SK-N-DZ (cell line): ENCODE results near the gene TEKT2.

Experiments used
- DNase-seq: peaks from one replicate; pipeline ENCODE4 v3.0.0-alpha.2; 2015; ENCODE audit warnings: low spot score

The TEKT2 gene

GRCh38 chr1:36087233-36088123 lies 3.6 kb downstream of the TEKT2 start:
- no peak for DNase-seq

- no peak for DNase-seq
These were observed 4.3 kb downstream of the TEKT2 start for GRCh38 chr1:36088265-36088576.

DNA sequence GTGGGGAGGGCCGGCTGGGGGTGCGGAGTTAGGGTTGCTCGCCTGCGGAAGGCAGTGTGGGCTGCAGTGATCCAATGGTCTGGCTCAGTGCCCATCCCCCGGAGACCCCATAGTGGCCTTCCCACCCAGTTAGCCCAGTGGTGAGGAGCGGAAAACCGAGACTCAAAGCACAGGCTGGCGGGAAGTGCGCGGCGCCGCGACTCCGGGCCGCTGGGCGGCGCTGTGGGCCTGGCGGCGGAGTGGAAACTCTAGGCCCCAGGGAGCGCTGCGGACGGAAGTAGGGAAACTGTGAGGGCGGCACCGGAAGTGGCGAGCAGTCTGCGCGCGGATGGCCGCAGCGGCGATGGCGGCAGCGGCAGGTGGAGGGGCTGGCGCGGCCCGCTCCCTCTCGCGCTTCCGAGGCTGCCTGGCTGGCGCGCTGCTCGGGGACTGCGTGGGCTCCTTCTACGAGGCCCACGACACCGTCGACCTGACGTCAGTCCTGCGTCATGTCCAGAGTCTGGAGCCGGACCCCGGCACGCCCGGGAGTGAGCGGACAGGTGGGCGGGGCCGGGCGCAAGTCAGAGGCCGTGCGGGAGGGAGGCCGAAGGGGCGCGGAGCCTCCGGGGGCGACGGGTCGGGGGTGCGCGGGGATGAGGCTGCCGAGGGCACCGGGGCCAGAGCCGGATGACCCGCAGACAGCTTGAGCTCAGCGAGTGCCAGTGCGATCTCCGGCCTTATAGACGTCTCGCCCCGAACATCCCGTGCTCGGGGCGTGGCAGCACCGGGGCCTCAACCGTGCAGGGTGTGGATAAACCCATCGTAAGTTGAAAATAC lies 4.9 kb downstream of the TEKT2 start, which contains the start of gene ADPRS:
Gene ADPRS (plus strand): TSS at position 316 of the 816 bp plus-strand sequence. CDS start 13 bp downstream, at position 329.
- peak; percentile 85 for DNase-seq

DNA sequence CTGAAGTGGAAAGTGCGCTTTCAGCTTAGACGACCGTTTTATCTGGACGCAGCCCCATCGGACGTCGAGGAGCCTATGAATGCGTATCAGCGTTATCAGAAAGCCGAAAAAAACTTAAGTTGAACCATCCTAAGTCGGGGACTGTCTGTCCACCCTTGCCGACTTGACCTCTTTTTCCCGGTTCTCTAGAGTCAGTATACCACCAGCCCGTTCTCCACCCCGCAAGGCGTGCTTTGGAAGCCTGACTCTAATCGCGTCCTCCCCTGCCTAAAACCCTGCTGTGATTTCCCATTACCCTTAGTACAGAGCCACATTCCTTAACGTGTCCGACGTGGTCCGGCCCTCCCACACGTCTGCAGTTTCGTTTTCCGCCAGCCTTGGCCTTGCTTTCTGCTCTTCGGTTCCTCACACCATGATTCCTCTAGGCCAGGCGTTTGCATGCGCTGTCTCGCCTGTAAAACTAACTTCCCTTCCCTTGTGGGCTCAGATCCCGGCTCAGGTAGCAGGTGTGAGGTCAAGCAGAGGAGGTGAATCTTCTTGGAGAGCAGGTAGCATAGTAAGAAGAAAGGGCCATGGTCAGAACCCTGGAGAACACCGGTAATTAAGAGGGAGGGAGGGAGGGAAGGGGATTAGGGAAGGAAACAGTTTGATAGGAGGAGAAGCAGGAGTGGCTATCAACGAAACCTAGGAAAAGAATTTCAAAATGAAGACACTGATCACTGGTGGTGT lies 5.7 kb downstream of the TEKT2 start:
- DNase-seq: no peak

DNA sequence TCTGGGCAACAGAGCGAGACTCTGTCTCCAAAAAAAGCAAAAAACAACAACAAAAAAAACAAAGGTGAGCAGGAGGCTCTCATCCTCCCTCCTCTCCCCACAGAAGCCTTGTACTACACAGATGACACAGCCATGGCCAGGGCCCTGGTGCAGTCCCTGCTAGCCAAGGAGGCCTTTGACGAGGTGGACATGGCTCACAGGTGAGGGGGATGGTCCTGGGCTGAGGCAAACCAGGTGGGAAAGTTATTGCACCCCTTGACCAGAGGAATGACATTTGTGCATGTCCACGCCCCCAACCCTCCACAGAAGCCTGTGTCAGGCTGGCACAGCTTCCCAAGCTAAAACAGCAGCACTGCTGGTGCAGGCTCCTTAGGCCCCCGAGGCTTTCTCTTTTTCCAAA lies 7.2 kb downstream of the TEKT2 start:
- no peak for DNase-seq

DNA sequence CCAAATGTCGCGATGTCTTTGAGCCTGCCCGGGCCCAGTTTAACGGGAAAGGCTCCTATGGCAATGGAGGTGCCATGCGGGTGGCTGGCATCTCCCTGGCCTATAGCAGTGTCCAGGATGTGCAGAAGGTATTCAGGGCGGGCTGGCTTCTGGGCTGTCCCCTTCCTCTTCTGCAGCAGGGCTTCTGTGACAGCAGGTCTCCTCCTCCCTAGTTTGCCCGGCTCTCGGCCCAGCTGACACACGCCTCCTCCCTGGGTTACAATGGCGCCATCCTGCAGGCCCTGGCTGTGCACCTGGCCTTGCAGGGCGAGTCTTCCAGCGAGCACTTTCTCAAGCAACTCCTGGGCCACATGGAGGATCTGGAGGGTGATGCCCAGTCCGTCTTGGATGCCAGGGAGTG lies 7.8 kb downstream of the TEKT2 start:
- no peak for DNase-seq

- DNase-seq: no peak
These were observed 8.4 kb downstream of the TEKT2 start for GRCh38 chr1:36092166-36092797.

GRCh38 chr1:36092798-36093185 lies 8.9 kb downstream of the TEKT2 start:
- no peak for DNase-seq

GRCh38 chr1:36093226-36093625 lies 9.3 kb downstream of the TEKT2 start:
- DNase-seq: no peak

DNA sequence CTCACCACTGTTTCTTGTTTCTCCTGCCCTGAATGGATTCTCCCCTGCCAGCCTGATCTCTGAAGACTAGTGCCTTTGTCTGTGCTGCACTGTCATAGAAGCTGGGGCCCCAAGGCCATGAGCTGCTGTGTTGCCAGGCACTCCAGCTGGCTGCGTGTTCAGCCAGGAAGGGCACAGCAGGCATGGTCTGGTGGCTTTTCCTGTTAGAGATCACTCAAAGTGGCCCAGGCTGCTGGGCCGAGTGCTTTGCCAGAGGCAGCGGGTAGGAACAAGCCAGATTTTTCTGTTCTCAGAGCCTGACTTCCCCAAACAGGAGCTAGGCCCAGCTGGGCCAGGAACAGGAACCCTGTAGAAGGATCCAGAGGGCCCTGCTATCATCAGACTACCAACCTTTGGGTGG lies 10.0 kb downstream of the TEKT2 start:
- DNase-seq: no peak

DNA sequence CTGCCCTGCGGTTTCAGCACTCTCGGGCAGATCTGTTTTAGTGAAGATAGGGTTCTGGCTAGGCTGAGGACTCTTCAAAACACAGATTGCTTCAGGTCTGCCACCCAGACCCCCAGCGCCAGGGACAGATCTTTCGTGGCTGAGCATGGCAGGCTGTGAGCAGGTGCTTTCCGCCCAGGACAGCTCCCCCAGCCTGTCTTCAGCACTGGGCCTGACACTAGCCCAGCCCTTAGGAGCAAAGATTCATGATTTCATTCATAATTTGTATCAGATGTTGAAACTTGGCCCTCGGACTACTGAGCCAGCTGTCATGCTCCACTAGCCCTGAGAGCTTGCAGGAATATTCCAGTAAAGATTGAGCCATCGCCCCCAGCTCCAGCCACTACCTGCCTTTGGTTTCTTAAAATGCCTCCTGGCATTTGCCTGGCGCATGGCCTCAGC lies 10.7 kb downstream of the TEKT2 start:
- DNase-seq: no peak

DNA sequence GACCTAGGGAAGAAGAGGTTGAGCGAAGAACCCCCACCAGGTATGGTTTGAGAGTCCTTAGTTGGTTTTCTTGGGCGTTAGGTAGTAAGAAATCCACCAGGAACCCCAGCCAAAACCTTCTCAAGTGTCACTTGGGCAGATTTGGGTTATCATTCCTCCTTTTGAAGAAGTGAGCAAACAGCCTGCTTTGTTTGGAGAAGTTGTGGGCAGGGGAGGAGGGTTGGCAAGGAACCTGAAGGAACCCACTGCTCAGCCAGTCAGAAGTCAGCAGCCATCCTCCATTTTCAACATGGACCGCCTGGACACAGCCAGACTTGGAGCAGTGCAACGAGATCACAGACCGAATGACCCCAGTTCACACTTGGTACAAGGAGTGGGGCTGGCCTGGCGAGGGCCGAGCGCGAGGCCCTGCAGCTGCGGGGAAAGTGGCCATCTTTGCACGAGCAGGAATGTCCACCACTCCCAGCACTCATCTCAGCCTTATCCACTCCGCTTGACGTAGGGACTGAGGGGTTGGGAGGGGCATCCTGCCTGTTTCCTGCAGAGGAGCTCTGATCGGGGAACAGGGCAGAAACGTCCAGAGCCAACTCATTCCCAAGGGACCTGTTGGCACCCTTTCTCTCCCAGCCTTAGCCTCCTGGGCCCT lies 12.0 kb downstream of the TEKT2 start:
- DNase-seq: no peak

- peak; percentile 47 for DNase-seq
These were observed 12.9 kb downstream of the TEKT2 start for GRCh38 chr1:36096500-36097432.

DNA sequence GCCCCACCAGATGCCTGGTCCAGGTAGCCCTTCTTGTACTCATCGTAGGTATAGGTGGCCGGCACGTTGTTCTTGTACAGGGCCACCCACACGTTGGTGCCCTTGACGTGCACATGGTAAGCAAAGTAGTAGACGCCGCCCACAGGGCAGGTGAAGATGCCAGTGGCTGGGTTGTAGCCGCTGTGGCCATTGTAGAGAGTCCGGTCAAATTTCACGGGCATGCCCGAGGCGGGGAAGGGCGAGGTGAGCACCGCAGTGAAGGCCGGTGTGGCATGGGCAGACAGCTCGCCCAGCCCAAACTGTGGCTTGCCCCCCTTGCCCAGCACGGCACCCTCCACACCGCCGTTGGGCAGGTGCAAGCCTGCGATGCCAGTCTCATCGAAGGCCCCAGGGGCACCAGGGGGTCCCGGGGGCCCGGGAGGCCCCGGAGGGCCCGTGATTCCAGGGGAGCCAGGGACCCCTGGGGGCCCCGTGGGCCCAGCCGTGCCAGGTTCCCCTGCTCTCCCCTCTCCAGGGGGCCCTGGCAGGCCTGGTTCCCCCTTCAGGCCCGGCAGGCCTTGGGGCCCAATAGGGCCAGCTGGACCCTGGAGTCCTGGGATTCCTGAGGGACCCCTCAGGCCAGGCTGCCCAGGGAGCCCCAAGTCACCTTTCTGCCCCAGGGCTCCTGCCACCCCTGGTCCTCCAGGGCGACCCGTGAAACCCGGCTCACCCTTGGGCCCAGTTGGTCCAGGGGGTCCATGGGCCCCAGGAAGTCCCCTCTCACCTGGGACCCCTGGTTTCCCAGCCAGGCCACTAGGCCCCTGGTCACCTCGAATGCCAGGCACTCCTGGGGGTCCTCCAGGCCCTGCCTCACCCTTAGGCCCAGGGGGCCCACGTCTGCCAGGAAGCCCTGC lies 14.0 kb downstream of the TEKT2 start:
- no peak for DNase-seq

DNA sequence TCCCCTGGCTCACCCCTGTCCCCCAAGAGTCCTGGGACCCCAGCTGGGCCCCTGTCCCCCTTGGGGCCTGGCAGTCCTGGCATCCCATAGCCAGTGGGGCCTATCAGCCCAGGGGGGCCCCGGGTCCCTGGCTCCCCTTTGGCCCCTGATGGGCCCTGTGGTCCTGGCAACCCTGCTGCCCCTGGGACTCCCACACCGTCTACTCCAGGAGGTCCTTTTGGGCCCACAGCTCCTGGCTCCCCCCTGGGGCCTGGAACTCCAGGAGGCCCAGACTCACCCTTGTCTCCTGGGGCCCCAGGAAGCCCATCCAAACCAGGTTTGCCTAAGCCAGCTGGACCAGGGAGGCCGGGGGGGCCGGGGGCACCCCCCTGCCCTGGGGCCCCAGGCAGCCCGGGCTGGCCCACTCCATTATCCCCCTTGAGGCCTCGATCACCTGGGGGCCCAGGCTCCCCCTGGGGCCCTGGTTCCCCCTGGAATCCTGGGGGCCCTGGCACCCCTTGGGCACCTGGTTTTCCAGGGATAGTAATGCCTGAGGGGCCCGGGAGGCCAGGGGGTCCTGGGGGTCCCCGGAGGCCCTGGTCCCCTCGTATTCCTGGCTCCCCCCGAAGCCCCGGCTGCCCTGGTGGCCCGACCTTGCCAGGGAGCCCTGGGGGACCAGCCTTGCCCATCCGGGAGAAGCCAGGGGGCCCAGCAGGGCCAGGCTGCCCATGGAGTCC lies 14.9 kb downstream of the TEKT2 start:
- no peak for DNase-seq

- DNase-seq: peak; percentile 77
These were observed 15.9 kb downstream of the TEKT2 start for GRCh38 chr1:36099681-36100341.

GRCh38 chr1:36100376-36100775 lies 16.5 kb downstream of the TEKT2 start:
- no peak for DNase-seq

DNA sequence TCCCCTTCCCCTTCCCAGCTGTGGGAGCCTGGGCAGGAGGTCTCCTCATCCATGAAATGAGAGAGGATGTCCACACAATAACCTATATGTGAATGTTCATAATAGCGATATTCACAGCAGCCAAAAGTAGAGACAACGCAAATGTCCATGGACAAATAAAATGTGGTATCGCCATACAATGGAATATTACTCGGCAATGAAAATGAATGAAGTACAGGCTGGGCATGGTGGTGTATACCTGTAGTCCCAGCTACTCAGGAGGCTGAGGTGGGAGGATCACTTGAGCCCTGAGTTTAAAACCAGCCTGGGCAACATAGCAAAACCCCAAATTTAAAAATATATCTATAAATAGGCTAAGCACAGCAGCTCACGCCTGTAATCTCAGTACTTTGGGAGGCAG lies 17.7 kb downstream of the TEKT2 start:
- DNase-seq: no peak
